GM12892 (cell line): Measurements from ENCODE around the gene RAB15.

Source experiments
- POLR2A ChIP-seq: IDR thresholded peaks from 2 replicates; pipeline ENCODE4 v1.6.1; 2011; ENCODE audit warnings: low read depth, low read length, control low read depth
- POLR2AphosphoS5 ChIP-seq: IDR thresholded peaks from 2 replicates; pipeline ENCODE4 v1.6.1; 2011; ENCODE audit warnings: low read depth, low read length, control low read depth
- TAF1 ChIP-seq: IDR thresholded peaks from 2 replicates; pipeline ENCODE4 v1.6.1; 2011; ENCODE audit warnings: low read depth, mild to moderate bottlenecking, control low read depth, low read length, borderline replicate concordance

- TF ChIP-seq POLR2A, result no peak
- no peak for TF ChIP-seq POLR2AphosphoS5
- TF ChIP-seq TAF1, result no peak
These were observed 25.1 kb upstream of the RAB15 start for GRCh38 chr14:64997108-64997794.
